HAP-1 (cell line): ENCODE data around the gene TMEM205.
"Not testable (repeated sequence)": the region's sequence is repeated elsewhere in the genome, so short reads cannot be mapped to it uniquely, and the experiment has no call there.

ENCODE experiments used
- DNase-seq, 2 experiments: peaks; one replicate each; pipeline ENCODE4 v3.0.0-alpha.2; 2016 to 2020; ENCODE audit warnings: low spot score in 2 of 2
- H3K27me3 ChIP-seq: fragments of 250-450 bp; sonication (Bioruptor Pico); 2 replicates; pipeline ENCODE4 v1.5.1; 2020; ENCODE audit warnings: low read depth, mild to moderate bottlenecking, moderate library complexity
- H3K36me3 ChIP-seq: fragments of 250-450 bp; sonication (Bioruptor Pico); replicated peaks from 2 replicates; pipeline ENCODE4 v1.5.1; 2020; ENCODE audit warnings: mild to moderate bottlenecking
- H3K4me1 ChIP-seq: fragments of 250-450 bp; sonication (Bioruptor Pico); 2 replicates; pipeline ENCODE4 v1.5.1; 2020; ENCODE audit warnings: mild to moderate bottlenecking
- H3K4me3 ChIP-seq: fragments of 250-450 bp; sonication (Bioruptor Pico); 2 replicates; pipeline ENCODE4 v1.5.1; 2020; ENCODE audit warnings: mild to moderate bottlenecking, moderate library complexity
- H3K9me3 ChIP-seq: fragments of 250-450 bp; sonication (Bioruptor Pico); 2 replicates; pipeline ENCODE4 v1.5.1; 2020; ENCODE audit warnings: mild to moderate bottlenecking, moderate library complexity
- in situ Hi-C: fragments of 300-500 bp; cut with MboI; formaldehyde crosslinking; loops from 3 replicates; pipeline ENCODE4 v1.14.3; 2020; ENCODE audit warnings: low sequenced_read_pairs, inconsistent platforms, mixed read lengths

TMEM205 gene

DNA sequence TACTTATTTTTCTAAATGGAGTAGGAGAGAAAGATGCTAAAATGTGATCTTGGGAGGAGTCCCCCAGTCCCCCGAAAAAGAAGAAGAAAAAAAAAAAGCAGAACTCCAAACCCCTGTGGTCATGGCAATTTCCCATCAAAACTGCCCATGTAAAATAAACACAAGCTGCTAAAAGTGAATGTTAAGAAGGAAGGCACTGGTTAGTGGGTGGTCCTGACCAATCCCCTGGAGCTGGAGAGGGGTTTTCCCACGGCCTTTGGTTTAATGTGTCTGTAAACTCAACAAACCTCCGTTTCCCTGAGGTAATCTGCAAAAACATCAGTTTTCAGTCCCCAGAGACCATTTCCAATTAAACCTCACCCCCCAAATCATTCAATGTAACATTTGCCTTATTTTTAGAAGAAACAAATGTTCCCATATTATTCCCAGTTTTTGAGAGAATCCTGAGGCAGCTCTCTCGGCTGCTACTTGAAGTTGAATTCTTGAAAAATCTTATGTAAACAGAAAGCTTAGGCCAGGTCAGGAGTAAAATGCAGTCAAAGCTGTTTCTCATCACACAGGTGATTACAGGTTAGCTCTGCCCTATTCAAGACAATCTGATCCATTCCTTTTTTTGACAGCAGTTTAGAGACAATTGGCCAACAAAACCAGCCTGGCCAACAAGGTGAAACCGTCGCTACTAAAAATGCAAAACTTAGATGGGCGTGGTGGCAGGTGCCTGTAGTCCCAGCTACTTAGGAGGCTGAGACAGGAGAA, 23.6 kb downstream of the TMEM205 start:
- DNase-seq, result no peak
- H3K4me1 ChIP-seq, result no peaks in the 10 kb centered on the region
- in situ Hi-C loops, result no loop called here

DNA sequence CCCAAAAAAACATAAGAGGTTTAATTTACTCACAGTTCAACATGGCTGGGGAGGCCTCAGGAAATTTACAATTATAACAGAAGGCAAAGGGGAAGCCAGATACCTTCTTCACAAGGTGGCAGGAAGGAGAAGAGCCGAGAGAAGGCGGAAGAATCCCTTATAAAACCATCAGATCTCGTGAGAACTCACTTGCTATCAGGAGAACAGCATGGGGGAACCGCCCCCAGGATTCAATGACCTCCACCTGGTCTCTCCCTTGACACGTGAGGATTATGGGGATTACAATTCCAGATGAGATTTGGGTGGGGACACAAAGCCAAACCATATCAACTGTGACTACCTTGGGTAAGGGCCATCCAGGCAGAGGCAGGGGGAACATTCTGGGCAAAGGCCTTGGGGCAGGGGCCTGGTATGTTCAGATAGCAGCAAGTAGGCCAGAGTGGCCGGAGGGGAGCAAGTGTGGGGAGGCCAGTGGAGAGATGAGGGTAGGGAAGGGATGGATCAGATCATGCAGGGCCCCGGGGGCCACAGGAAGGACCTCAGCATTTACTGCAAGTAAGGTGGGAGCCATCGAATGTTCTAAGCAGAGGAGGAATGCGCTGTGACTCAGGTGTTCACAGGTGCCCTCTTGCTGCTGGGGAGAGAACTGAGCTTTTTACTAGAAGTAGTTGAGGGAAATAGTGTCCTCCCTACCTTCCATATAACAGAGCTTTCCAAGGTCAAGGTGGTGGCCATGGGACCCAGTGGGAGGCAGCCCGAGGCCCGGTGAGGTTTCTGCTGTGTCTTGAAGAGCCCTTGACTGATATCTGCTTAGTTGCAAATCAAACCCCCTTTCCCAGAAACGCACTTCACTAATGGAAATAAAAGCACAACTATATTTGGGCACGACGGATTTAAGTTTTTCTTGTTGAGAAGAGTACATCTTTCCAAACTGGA, 24.6 kb downstream of the TMEM205 start:
- Histone ChIP-seq H3K4me3 (no peak overlapping the region), H3K4me1 (no peaks in the 10 kb centered on the region), H3K27me3 (no peaks in the 10 kb centered on the region), H3K9me3 (no peaks in the 10 kb centered on the region), H3K36me3 (no peaks in the 10 kb centered on the region)
- in situ Hi-C loops, result no loop called here
- no peak for DNase-seq

More for the DNA sequence above, 23.6 kb downstream of the TMEM205 start:
- Histone ChIP-seq H3K4me3 (no peak overlapping the region), H3K36me3 (no peaks in the 10 kb centered on the region), H3K27me3 (no peaks in the 10 kb centered on the region), H3K9me3 (no peaks in the 10 kb centered on the region)

DNA sequence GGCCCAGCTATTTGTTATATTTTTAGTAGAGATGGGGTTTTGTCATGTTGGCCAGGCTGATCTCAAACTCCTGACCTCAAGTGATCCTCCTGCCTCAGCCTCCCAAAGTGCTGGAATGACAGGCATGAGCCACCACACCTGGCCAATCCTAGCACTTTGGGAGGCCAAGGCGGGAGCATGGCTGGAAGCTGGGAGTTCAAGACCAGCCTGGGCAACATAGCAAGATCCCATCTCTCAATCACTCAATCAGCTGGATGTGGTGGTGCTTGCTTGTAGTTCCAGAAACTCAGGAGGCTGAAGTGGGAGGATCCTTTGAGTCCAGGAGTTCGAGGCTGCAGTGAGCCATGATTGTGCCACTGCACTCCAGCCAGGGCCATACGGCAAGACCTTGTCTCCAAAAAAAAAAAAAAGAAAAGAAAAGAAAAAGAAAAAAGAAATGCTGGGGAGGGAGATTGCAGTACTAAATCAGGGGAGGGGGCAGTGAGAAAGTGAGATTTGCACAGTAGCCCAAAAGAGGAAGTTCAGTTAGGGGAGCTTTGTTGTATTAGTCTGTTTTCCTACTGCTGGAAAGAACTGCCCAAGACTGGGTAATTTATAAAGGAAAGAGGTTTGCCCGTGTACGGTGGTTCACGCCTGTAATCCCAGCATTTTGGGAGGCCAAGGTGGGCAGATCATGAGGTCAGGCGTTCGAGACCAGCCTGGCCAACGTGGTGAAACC, 25.6 kb downstream of the TMEM205 start:
- H3K9me3 ChIP-seq, H3K36me3 ChIP-seq, H3K4me1 ChIP-seq, DNase-seq, in situ Hi-C loops, H3K27me3 ChIP-seq, H3K4me3 ChIP-seq: not testable (repeated sequence)

DNA sequence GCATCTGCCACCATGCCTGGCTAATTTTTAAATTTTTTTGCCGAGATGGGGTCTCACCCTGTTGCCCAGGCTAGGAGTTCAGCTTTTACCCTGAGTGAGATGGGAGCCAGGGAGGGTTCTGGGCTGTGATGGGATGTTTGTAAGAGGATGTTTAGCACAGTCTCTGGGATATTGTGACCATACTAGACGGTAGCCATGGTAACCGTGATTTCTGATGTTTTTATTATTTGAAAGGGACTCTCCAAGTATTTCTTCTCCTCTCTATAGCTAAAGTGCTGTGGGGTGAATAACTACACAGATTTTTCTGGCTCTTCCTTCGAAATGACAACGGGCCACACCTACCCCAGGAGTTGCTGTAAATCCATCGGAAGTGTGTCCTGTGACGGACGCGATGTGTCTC, 39.7 kb downstream of the TMEM205 start:
- Histone ChIP-seq H3K9me3 (no peaks in the 10 kb centered on the region), H3K4me3 (no peak overlapping the region), H3K36me3 (no peaks in the 10 kb centered on the region), H3K27me3 (no peaks in the 10 kb centered on the region), H3K4me1 (no peaks in the 10 kb centered on the region; the same call in 1 of the 2 replicates)
- no peak for DNase-seq
- in situ Hi-C loops, result no loop called here

DNA sequence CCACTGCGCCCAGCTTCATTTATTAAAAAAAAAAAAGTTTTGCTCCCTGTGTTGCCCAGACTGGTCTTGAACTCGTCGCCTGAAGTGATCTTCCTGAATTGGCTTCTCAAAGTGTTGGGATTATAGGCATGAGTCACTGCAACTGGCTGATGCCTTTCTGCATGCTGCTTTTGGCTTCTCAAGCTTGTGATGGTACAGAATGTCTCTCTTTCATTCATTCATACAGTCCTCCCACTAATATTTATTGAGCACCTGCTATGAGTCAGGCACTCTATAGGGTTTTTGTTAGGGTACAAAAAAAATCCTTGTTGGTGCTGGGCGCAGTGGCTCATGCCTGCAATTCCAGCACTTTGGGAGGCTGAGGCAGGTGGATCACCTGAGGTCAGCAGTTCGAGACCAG, 41.1 kb downstream of the TMEM205 start:
- Histone ChIP-seq H3K4me1 (no peaks in the 10 kb centered on the region; the same call in 1 of the 2 replicates), H3K27me3 (no peaks in the 10 kb centered on the region), H3K4me3 (no peak overlapping the region), H3K9me3 (no peaks in the 10 kb centered on the region), H3K36me3 (no peaks in the 10 kb centered on the region)
- no peak for DNase-seq
- in situ Hi-C loops, result no loop called here

DNA sequence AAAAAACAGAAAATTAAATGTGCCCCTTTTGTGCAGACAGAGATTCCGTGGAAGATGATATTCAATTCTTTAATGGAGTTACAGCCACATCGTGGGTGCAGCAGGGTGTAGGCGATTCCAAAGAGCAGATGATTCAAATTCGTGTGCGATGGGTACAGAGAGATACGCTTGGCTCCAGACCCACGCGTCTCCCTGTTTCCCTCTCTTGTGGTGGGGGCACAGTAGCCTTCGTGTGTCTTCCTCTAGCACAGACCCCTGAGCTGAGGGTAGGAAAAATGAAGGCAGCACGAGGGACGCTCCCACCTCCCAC, 45.3 kb downstream of the TMEM205 start:
- H3K36me3 ChIP-seq, result no peaks in the 10 kb centered on the region
- no peaks in the 10 kb centered on the region for H3K27me3 ChIP-seq
- H3K9me3 ChIP-seq, result no peaks in the 10 kb centered on the region
- in situ Hi-C loops, result no loop called here
- H3K4me3 ChIP-seq, result no peak overlapping the region
- H3K4me1 ChIP-seq, result peaks cover 4% of the 10 kb centered on the region; the same call in 1 of the 2 replicates
- DNase-seq, result no peak

DNA sequence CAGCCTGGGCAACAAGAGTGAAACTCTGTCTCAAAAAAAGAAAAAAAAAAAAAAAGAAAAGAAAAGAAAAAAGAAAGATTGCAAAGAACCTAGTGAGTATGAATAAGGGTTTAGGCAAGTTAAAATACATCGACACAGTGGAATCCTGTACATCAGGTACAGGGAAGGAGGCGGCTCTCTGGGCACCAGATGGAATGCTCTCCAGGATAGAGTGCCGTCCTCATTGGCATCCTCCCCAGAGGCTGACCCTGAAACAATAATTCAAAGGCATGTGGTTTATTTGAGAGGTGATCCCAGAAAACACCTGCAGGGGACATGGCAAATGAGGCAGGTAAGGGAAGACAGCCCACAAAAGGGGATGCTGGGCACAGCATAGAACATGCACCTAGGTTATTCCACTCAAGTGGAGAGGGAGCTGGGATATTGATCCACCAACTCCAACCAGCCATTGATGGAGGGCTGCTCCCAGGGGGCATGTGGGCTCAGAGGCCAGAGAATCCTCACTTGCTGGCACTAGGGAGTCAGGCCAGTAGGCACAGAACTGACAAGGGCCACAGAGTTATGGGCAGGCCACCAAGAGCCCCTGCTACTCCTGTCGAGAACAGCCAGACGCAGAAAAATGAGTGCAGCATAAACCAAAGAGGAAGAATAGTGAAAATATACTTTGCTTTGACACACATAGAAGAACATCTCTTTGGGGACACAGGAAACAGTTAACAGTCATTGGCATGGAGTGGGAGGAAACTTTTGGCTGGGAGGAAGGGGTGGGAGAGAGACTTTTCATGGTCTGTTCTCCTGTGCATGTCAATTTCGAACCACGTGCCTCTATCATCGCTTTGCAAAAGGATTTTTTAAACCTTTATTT, 45.9 kb downstream of the TMEM205 start:
- Histone ChIP-seq H3K4me3 (no peak overlapping the region), H3K9me3 (no peaks in the 10 kb centered on the region), H3K36me3 (no peaks in the 10 kb centered on the region), H3K27me3 (no peaks in the 10 kb centered on the region), H3K4me1 (peaks cover 4% of the 10 kb centered on the region; the same call in 1 of the 2 replicates)
- no peak for DNase-seq
- in situ Hi-C loops, result loop anchor here (10.0 kb wide), 1 partner anchor 185 kb away; the partner anchor contains the start of gene ELAVL3

DNA sequence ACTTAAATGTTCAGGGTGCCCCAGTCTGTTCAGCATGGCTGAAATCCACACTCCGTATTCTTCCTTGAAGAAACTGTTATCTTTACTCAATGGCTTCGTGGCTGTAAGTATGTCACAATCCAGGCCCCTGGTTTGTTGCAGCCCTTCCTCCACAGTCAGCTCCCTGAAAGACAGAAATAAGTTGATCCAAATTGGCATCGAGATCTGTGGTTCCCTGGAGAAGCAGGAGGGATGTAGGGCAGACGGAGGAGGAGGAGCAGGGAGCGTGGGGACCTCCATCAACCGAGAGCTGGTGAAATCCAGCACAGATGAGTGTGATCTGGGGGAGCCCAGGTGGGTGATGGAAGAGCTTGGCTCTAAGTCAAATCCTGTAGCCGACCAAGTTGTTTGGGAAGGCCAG, 49.8 kb downstream of the TMEM205 start:
- Histone ChIP-seq H3K4me3 (no peak overlapping the region), H3K36me3 (no peaks in the 10 kb centered on the region), H3K27me3 (no peaks in the 10 kb centered on the region), H3K4me1 (peaks cover 7% of the 10 kb centered on the region; the same call in 1 of the 2 replicates), H3K9me3 (no peaks in the 10 kb centered on the region)
- in situ Hi-C loops, result loop anchor here (10.0 kb wide), 1 partner anchor 189 kb away; the partner anchor contains the start of gene ELAVL3
- no peak for DNase-seq

DNA sequence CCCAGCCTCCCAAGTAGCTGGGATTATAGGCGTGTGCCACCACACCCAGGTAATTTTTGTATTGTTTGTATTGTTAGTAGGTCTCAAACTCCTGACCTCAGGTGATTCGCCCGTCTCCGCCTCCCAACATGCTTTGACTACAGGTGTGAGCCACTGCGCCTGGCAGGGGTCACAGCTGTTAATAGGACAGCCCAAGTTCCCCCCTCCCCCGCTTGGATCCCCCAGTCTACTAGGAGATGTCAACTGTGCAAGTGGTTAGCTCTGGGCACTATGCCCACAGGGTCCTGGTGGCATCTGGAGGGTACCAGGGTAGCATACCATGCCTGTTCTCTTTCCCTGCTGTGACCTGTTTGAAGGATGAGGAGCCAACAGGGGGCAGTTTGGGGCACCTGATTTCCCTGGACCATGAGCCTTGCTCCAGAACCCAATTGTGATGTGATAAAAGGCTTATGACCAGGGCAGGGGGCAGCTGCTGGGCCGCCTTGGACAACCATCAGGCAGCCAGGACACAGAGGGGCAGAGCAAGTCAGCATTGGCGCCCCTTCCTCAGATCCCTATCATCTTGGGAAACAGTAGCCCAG, 50.3 kb downstream of the TMEM205 start, which contains the start of gene TSPAN16:
TSPAN16 (plus strand) TSS at position 496 of the 581 bp plus-strand sequence. CDS start 138 bp downstream, outside the sequence.
- Histone ChIP-seq H3K4me1 (peaks cover 7% of the 10 kb centered on the region; the same call in 1 of the 2 replicates), H3K4me3 (no peak within 1 kb of the TSS), H3K27me3 (no peaks in the 10 kb centered on the region), H3K36me3 (no peaks in the 10 kb centered on the region), H3K9me3 (no peaks in the 10 kb centered on the region)
- DNase-seq, result no peak
- in situ Hi-C loops, result loop anchor here (10.0 kb wide), 1 partner anchor 189 kb away; the partner anchor contains the start of gene ELAVL3

DNA sequence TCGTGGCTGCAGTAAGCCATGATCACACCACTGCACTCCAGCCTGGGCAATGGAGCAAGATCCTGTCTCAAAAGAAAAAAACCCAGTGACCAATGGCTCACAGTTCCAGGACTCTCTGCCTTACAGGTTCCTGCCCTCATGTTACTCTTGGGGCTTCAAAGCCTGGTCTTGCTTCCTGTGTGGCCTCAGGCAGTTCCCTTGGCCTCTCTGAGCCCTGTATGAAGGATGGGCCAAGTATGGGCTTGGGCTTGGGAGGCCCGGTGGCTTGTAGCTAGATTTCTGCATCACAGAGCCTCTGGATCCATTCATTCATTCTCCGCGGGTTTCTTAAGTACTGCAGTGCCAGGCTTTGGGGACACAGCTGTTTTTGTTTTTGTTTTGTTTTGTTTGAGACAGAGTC, 50.9 kb downstream of the TMEM205 start:
- in situ Hi-C loops, result loop anchor here (10.0 kb wide), 1 partner anchor 190 kb away; the partner anchor contains the start of gene ELAVL3

DNA sequence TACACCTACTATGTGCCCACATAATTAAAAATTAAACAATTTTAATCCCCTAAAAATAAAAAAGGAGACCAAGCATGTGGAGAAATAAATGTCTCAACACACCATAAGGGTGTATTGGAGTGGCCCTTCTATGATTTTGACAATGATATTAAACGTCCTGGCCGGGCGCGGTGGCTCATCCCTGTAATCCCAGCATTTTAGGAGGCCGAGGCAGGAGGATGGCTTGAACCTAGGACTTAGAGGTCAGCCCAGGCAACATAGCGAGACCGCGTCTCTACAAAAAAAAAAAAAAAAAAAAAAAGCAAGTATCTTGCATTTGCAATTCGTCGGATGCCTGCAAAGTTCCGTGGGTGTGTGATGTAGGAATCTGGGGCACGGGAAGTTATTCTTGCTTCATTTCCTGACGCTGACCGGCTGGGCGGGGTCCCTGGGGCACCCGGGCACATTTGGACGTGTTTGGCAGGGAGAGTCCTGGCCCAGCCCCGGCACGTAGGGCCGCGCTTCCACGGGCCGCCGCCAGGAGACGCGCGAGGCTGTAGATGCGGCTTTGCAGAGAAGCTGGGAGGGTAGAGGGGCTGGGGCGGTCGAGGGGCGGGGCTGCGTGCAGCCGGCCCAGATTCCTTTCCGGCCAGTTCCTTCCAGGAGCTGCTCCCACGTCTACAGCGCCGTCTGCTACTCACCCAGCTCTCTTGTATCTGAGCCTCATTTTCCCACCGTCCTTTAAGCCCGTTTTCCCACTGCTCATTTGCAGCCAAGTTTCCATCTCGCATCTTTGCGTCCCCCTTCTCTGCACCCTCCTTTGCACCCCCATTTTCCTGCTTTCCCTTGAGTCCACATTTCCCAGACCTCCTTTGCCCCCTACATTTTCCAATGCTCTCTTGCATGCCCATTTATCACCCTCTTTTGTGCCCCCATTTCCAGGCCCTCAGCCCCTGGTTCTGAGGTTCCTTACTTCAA, 52.4 kb downstream of the TMEM205 start:
- Histone ChIP-seq H3K36me3 (no peaks in the 10 kb centered on the region), H3K4me1 (peaks cover 4% of the 10 kb centered on the region; the same call in 1 of the 2 replicates), H3K4me3 (peak overlapping the region; percentile 14), H3K27me3 (no peaks in the 10 kb centered on the region), H3K9me3 (no peaks in the 10 kb centered on the region)
- DNase-seq, result peak; percentile 93 to 97
- in situ Hi-C loops, result loop anchor here (10.0 kb wide), 1 partner anchor 191 kb away; the partner anchor contains the start of gene ELAVL3

More for the DNA sequence above, 50.9 kb downstream of the TMEM205 start:
- Histone ChIP-seq H3K4me1 (peaks cover 7% of the 10 kb centered on the region; the same call in 1 of the 2 replicates), H3K9me3 (no peaks in the 10 kb centered on the region), H3K36me3 (no peaks in the 10 kb centered on the region), H3K27me3 (no peaks in the 10 kb centered on the region), H3K4me3 (no peak overlapping the region)
- DNase-seq, result no peak
